ENCODE data around the gene IL1B. TPM values are rescaled to one million over a fixed set of nuclear protein-coding genes. Genes with fewer than 3 reads are reported as not detected.
A peak's percentile ranks its signal among the peaks of the same experiment; 100 is the strongest.

IL1B gene
- total and polyA plus RNA-seq, 4 donors = 0.25 to 3.1 (median 0.76) TPM

- no peak overlapping the region for H3K9ac ChIP-seq (ENCODE audit: low read depth in 1 of 2, low read length in 2 of 2)
- 79% methylated on average over 2 of the region's 2 CpGs for WGBS
Observed at GRCh38 chr2:112814278-112814677, 22.3 kb downstream of the IL1B start.

GRCh38 chr2:112813280-112813966 is 23.2 kb downstream of the IL1B start:
- H3K36me3 ChIP-seq (ENCODE audit: control insufficient read depth in 4 of 4, insufficient read depth in 3 of 4, low read depth in 1 of 4, low read length in 3 of 4) = no peaks in the 10 kb centered on the region
- H3K9me3 ChIP-seq (ENCODE audit: control insufficient read depth in 4 of 4, low read length in 3 of 4) = no peaks in the 10 kb centered on the region
- peak overlapping the region in 1 of 2 donors; percentile 7 for H3K9ac ChIP-seq (ENCODE audit: low read depth in 1 of 2, low read length in 2 of 2)
- no peak overlapping the region for H3K4me3 ChIP-seq (ENCODE audit: low read depth in 1 of 3, low read length in 3 of 3)
- DNase-seq (ENCODE audit: low spot score) = no peak
- peaks cover 5 to 28% (median 12%) of the 10 kb centered on the region in 4 donors for H3K4me1 ChIP-seq (ENCODE audit: control insufficient read depth in 4 of 4, insufficient read depth in 4 of 4, low read length in 3 of 4)
- H3K27ac ChIP-seq (ENCODE audit: low read depth in 1 of 2, low read length in 2 of 2) = no peak overlapping the region
- no peaks in the 10 kb centered on the region for H3K27me3 ChIP-seq (ENCODE audit: control insufficient read depth in 4 of 4, insufficient read depth in 4 of 4, low read length in 3 of 4)
- WGBS = 89% methylated on average over 10 of the region's 10 CpGs
- TF ChIP-seq YY1 (IDR thresholded peaks at IDR 0.05) = no peak
- TF ChIP-seq ATF3 (IDR thresholded peaks at IDR 0.05) = no peak
- TF ChIP-seq GABPA (IDR thresholded peaks at IDR 0.05 in 1 of 2, conservative IDR thresholded peaks at IDR 0.05 in 1 of 2) = no peak
- TF ChIP-seq, protein P1, sequence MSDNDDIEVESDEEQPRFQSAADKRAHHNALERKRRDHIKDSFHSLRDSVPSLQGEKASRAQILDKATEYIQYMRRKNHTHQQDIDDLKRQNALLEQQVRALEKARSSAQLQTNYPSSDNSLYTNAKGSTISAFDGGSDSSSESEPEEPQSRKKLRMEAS (IDR thresholded peaks at IDR 0.05) = no peak
- no peak for TF ChIP-seq REST (IDR thresholded peaks at IDR 0.05)
- TF ChIP-seq JUND (IDR thresholded peaks at IDR 0.05) = no peak
- TF ChIP-seq EGR1 (IDR thresholded peaks at IDR 0.05; ENCODE audit: low read depth in 2 of 2) = no peak
- TF ChIP-seq FOXA2 (IDR thresholded peaks at IDR 0.05) = no peak
- no peak for TF ChIP-seq SP1 (IDR thresholded peaks at IDR 0.05)
- no peak for TF ChIP-seq RAD21 (IDR thresholded peaks at IDR 0.05)
- TF ChIP-seq TAF1 (conservative IDR thresholded peaks at IDR 0.05) = no peak
- TF ChIP-seq HNF4A (conservative IDR thresholded peaks at IDR 0.05) = no peak
- TF ChIP-seq ZBTB33 (IDR thresholded peaks at IDR 0.05) = no peak
- TF ChIP-seq RXRA (IDR thresholded peaks at IDR 0.05) = no peak
- no peak for TF ChIP-seq HNF4G (IDR thresholded peaks at IDR 0.05)
- no peak for TF ChIP-seq FOXA1 (IDR thresholded peaks at IDR 0.05)
- no peak for TF ChIP-seq NR2F2 (IDR thresholded peaks at IDR 0.05)

More at GRCh38 chr2:112814278-112814677, 22.3 kb downstream of the IL1B start:
- Histone ChIP-seq H3K27me3 (ENCODE audit: control insufficient read depth in 4 of 4, insufficient read depth in 4 of 4, low read length in 3 of 4) (no peaks in the 10 kb centered on the region), H3K9me3 (ENCODE audit: control insufficient read depth in 4 of 4, low read length in 3 of 4) (no peaks in the 10 kb centered on the region), H3K4me3 (ENCODE audit: low read depth in 1 of 3, low read length in 3 of 3) (no peak overlapping the region), H3K27ac (ENCODE audit: low read depth in 1 of 2, low read length in 2 of 2) (no peak overlapping the region), H3K4me1 (ENCODE audit: control insufficient read depth in 4 of 4, insufficient read depth in 4 of 4, low read length in 3 of 4) (peaks cover 5 to 29% (median 18%) of the 10 kb centered on the region in 4 donors), H3K36me3 (ENCODE audit: control insufficient read depth in 4 of 4, insufficient read depth in 3 of 4, low read depth in 1 of 4, low read length in 3 of 4) (no peaks in the 10 kb centered on the region)
- DNase-seq (ENCODE audit: low spot score) = no peak
- no peak for TF ChIP-seq NR2F2 (IDR thresholded peaks at IDR 0.05)
- TF ChIP-seq, protein P2, sequence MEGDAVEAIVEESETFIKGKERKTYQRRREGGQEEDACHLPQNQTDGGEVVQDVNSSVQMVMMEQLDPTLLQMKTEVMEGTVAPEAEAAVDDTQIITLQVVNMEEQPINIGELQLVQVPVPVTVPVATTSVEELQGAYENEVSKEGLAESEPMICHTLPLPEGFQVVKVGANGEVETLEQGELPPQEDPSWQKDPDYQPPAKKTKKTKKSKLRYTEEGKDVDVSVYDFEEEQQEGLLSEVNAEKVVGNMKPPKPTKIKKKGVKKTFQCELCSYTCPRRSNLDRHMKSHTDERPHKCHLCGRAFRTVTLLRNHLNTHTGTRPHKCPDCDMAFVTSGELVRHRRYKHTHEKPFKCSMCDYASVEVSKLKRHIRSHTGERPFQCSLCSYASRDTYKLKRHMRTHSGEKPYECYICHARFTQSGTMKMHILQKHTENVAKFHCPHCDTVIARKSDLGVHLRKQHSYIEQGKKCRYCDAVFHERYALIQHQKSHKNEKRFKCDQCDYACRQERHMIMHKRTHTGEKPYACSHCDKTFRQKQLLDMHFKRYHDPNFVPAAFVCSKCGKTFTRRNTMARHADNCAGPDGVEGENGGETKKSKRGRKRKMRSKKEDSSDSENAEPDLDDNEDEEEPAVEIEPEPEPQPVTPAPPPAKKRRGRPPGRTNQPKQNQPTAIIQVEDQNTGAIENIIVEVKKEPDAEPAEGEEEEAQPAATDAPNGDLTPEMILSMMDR (IDR thresholded peaks at IDR 0.05; ENCODE audit: low read depth, low read length, missing input control) = peak; percentile 3
